Glutamatergic neuron (in vitro differentiated cells): ENCODE measurements around the gene ASPHD2. TPM values are rescaled to one million over a fixed set of nuclear protein-coding genes. Genes with fewer than 3 reads are reported as not detected.

Source experiments
- DNase-seq: peaks from one replicate; pipeline ENCODE4 v3.0.0; 2022
- H3K27ac Mint-ChIP-seq: one replicate; pipeline ENCODE4 v1.8.0; 2020; ENCODE audit warnings: mild to moderate bottlenecking, mixed read lengths, inconsistent platforms; ENCODE audit not compliant: unreplicated experiment
- H3K27me3 Mint-ChIP-seq: one replicate; pipeline ENCODE4 v1.8.0; 2020; ENCODE audit warnings: mild to moderate bottlenecking, moderate library complexity, mixed read lengths, inconsistent platforms; ENCODE audit not compliant: unreplicated experiment
- H3K36me3 Mint-ChIP-seq: one replicate; pipeline ENCODE4 v1.8.0; 2020; ENCODE audit warnings: mild to moderate bottlenecking, mixed read lengths, inconsistent platforms; ENCODE audit not compliant: unreplicated experiment
- H3K4me1 Mint-ChIP-seq: one replicate; pipeline ENCODE4 v1.8.0; 2020; ENCODE audit warnings: mild to moderate bottlenecking, low read depth, mixed read lengths, inconsistent platforms; ENCODE audit not compliant: unreplicated experiment
- H3K4me3 Mint-ChIP-seq: one replicate; pipeline ENCODE4 v1.8.0; 2020; ENCODE audit warnings: mild to moderate bottlenecking, mixed read lengths, inconsistent platforms; ENCODE audit not compliant: unreplicated experiment
- H3K9me3 Mint-ChIP-seq: one replicate; pipeline ENCODE4 v1.8.0; 2020; ENCODE audit warnings: mild to moderate bottlenecking, moderate library complexity, mixed read lengths, inconsistent platforms; ENCODE audit not compliant: unreplicated experiment
- CTCF ChIP-seq: fragments of 200-600 bp; sonication (generic); IDR thresholded peaks from one replicate; pipeline ENCODE4 v1.5.0; 2021; ENCODE audit not compliant: partially characterized antibody, unreplicated experiment
- total RNA-seq: library from RNA; stranded (reverse); fragmentation: NEBNext Ultra II Directional; extraction: Animal tissue kit (Norgen Biotek cat#: 25700); gene quantifications from one replicate; pipeline ENCODE4 v1.2.1, GENCODE V29; 2021; ENCODE audit not compliant: unreplicated experiment

Gene ASPHD2
- total RNA-seq, 1 donor from 2014 or later: 19.0 TPM

GRCh38 chr22:26426924-26427323 lies 2.1 kb upstream of the ASPHD2 start:
- no peak for TF ChIP-seq CTCF
- peak overlapping the region; percentile 4 for H3K27ac Mint-ChIP-seq
- H3K4me3 Mint-ChIP-seq: no peak overlapping the region

DNA sequence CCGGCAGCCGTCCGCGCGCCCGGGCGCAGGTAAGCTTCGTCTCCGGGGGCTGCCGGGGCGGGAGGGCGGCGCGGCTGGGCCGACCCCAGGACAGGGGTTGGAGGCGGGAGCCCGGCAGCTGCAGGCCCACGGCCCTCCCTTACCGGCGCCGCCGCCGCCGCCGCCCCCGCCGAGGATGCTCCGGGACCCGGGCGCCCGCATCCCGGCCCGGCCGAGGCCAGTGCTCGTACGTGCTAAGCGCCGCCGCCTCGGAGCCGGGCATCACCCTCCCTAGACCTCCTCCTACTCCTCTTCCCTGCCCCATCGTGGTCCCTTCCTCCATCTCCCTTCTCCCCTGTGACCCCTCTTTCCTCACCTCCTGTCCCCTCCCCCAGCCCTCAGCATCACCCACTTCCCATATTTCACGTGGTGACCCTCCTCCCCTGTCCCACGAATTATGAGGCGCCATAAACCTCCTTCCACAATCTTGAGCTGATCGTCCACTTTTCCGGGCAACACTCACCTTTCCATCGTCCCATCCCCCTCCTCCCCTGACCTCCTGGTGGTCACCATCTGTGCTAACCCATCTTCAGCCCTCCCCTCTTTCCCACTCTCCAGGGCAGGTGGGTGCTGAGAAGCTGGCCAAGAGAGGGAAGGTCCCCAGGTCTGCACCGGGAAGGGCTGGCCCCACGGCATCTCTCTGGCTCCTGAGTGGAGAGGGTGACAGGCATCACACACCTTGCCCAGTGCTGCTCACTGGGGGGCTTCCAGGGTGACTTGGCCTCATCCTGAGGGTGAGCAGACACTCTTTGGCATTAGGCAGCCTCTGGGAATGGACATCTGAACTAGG lies 612 bp downstream of the ASPHD2 start:
- Mint-ChIP-seq H3K27ac (peak overlapping the region; percentile 53), H3K27me3 (peaks cover 16% of the 10 kb centered on the region), H3K4me1 (peaks cover 17% of the 10 kb centered on the region), H3K4me3 (peak overlapping the region; percentile 95), H3K9me3 (peaks cover 5% of the 10 kb centered on the region), H3K36me3 (peaks cover 5% of the 10 kb centered on the region)
- DNase-seq: no peak
- TF ChIP-seq CTCF: no peak

More at GRCh38 chr22:26426924-26427323, 2.1 kb upstream of the ASPHD2 start:
- H3K9me3 Mint-ChIP-seq: peaks cover 5% of the 10 kb centered on the region
- DNase-seq: no peak
- peaks cover 5% of the 10 kb centered on the region for H3K36me3 Mint-ChIP-seq
- H3K4me1 Mint-ChIP-seq: peaks cover 17% of the 10 kb centered on the region
- H3K27me3 Mint-ChIP-seq: peaks cover 16% of the 10 kb centered on the region

DNA sequence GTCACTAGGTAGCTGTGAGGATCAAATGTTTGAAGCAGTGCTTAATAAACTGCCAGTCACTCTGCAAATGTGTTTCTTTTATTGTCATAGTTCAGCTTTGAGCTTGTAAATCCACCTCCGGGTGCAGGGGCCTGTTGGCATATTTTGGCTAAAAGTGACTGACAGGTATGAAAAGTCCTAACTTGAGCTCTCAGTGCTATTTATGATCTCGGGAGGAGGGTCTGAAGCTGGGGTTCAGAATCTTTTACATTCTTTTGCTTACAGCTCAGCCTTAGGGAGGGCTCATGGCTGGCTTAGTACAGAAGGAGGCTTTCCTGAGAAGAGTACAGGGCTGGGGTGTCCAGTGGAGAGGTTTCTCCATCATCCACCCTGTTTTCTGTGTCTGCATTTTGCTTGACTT lies 1.5 kb downstream of the ASPHD2 start:
- no peak for TF ChIP-seq CTCF
- DNase-seq: no peak
- Mint-ChIP-seq H3K27me3 (peaks cover 17% of the 10 kb centered on the region), H3K9me3 (peaks cover 9% of the 10 kb centered on the region), H3K4me1 (peaks cover 21% of the 10 kb centered on the region), H3K4me3 (peak overlapping the region; percentile 95), H3K27ac (peak overlapping the region; percentile 53), H3K36me3 (peaks cover 5% of the 10 kb centered on the region)

GRCh38 chr22:26431261-26431995 lies 2.4 kb downstream of the ASPHD2 start:
- peaks cover 21% of the 10 kb centered on the region for H3K4me1 Mint-ChIP-seq
- H3K27ac Mint-ChIP-seq: no peak overlapping the region
- peaks cover 5% of the 10 kb centered on the region for H3K36me3 Mint-ChIP-seq
- TF ChIP-seq CTCF: no peak
- peaks cover 12% of the 10 kb centered on the region for H3K9me3 Mint-ChIP-seq
- DNase-seq: no peak
- H3K4me3 Mint-ChIP-seq: peak overlapping the region; percentile 95
- peaks cover 17% of the 10 kb centered on the region for H3K27me3 Mint-ChIP-seq
